Stimulated activated CD8-positive, alpha-beta memory T cell treated with anti-CD3 and anti-CD28 coated beads, Interleukin-2, amount 100 ng/mL, for 48 hours (primary cell): ENCODE results near the gene CRYGD.
A peak's percentile ranks its signal among the peaks of the same experiment; 100 is the strongest.
"Not testable (repeated sequence)": the region's sequence is repeated elsewhere in the genome, so short reads cannot be mapped to it uniquely, and the experiment has no call there.

ENCODE experiments used
- DNase-seq, 2 donors: peaks; one replicate each; pipeline ENCODE4 v3.0.0-alpha.2; 2020; ENCODE audit warnings: low read depth in 2 of 2

Gene CRYGD

DNA sequence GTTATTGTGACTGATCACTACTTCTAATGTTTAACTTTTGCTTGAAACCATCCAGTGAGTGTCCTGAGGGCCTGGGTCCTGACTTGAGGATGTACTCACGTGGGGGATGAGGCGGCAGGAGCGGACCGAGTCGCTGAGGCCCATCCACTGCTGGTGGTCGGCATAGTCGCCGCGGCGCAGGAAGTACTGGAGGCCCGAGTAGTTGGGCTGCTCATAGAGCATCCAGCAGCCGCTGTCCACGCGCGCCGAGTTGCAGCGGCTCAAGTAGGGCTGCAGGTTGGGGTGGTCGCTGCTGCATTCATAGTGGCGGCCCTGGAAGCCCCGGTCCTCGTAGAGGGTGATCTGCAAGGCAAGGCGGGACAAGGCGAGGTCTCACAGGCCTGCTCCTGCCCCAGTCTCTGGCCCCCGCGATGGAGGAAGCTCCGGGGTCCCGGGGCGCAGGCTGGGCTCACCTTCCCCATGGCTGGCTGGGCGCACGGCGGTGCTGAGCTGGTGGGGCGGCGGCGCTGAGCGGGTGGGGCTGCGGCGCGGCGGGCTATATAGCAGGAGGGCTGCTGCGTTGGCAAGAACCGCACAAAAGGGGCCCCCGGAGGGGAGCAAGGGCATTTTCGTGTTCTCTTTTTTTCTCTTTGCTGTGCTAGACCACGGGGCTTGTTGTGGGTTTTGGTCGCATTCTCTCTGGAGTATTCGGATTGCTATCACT lies at the start of gene CRYGD:
TSS of gene CRYGD (minus strand) at position 512 of the 703 bp plus-strand sequence. CDS start at position 461, 51 bp downstream.
- not testable (repeated sequence) for DNase-seq

DNA sequence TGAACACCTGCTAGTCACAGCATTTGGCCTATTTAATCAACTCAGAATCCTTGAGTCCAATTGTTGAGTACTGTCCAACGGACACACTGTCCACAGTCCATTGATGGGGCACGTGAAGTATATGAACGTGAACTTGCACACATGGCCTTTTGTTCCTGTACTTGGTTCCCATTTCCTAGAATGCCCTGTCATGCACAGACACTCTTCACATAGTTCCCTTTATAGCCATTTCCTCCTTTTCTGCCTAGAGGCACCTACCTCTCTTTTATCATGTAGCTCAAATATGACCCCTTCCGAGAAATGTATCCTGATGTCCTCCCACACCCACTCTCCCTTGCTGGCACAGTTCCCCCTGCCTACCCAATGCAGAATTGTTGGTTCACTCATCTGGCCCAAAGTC lies 47.8 kb upstream of the CRYGD start:
- no peak for DNase-seq

- DNase-seq: no peak
Observed at GRCh38 chr2:208164951-208165755, 40.8 kb upstream of the CRYGD start.

DNA sequence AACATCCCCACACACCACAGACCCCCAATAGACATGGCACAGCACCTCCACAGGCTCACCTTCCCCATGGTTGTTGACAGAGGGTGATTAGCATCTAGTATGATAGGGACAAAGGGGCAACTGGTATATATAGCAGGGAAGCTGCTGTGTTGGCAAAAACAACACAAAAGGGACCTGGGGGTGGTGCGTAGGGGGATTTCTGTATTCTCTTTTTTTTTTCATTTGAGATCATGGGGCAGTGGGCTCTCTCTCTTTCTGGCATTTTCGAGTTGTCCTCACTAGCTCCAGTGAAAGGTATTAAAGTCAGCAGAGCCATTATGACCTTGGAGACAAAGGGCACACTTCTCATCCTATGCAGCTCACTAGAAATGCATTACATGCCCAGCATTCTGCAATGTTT lies 39.2 kb upstream of the CRYGD start, which contains the start of gene CRYGA:
TSS of gene CRYGA (minus strand) at position 101 of the 400 bp plus-strand sequence. CDS start at position 68, 33 bp downstream.
- DNase-seq: no peak

- DNase-seq: no peak
Observed at GRCh38 chr2:208156439-208156838, 32.1 kb upstream of the CRYGD start.

DNA sequence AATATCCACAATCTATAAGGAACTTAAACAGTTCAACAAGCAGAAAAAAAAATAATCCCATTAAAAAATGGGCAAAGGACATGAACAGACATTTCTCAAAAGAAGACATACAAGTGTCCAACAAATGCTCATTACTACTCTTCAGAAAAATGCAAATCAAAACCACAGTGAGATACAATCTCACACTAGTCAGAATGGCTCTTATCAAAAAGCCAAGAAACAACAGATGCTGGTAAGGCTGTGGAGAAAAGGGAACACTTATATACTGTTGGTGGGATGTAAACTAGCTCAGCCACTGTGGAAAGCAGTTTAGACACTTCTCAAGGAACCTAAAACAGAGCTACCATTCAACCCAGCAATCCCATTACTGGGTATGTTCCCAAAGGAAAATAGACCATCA lies 28.8 kb upstream of the CRYGD start:
- DNase-seq: no peak

GRCh38 chr2:208150956-208151355 lies 26.6 kb upstream of the CRYGD start:
- DNase-seq: no peak

DNA sequence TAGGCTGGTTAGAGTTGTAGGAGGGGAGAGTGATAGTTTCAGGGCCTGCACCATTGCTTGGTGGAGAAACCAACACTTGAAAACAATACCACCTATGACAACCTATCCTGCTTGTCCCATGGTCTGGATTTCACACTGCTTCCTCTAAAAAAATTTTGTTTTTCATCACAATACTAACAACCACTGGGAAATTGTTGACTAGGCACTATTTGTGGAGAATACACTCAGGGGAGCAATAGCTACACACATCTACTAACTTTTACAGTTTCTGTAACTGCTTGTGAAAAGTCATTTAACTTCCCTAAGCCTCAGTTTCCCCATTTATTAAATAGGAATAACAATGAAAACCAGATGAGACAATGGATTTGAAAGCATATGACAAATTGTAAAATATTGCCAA lies 25.8 kb upstream of the CRYGD start:
- no peak for DNase-seq

DNA sequence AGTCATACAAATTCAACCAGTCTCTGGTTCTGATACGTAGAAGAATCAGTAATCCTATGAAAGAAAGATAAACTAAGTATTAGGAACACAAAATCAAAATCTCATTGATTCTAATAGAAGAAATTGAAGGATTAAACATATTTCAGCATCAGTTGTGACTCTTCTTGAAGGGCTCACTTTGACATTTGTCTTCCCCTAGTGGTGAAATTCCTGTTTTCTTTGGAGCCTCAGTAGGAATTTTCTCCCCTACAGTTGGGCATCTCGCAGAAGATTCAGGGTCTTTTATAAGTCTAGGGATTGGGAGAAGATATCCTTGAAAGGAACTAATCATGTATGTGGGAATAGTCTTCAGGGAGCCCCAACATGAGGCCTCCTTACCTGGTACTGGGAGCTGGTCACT lies 24.5 kb upstream of the CRYGD start:
- no peak for DNase-seq

- DNase-seq: no peak
Observed at GRCh38 chr2:208147759-208148158, 23.4 kb upstream of the CRYGD start.

DNA sequence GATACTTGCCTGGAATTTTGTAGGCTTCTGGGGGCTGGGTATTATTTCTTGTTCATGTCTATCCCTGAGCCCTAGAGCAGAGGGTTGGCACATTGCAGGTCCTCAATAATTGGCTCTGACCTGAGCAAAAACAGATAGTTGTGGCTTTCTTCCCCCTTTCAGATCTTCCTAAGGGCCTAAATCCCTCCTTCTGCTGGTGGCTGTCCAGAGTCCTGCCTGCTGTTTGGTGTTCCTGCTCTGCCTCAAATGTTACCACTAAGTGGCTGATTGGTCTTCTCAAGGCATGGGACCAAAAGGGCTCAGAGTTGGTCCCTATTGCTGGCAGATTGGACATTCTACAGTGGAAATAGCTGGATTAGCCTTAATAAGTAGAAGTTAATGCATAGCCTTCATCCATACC lies 22.7 kb upstream of the CRYGD start:
- DNase-seq: no peak

- no peak for DNase-seq
Observed at GRCh38 chr2:208146006-208146405, 21.7 kb upstream of the CRYGD start, which contains the start of gene CRYGB. CRYGB (minus strand) TSS chr2:208146158; CDS start chr2:208146120, 38 bp downstream.

DNA sequence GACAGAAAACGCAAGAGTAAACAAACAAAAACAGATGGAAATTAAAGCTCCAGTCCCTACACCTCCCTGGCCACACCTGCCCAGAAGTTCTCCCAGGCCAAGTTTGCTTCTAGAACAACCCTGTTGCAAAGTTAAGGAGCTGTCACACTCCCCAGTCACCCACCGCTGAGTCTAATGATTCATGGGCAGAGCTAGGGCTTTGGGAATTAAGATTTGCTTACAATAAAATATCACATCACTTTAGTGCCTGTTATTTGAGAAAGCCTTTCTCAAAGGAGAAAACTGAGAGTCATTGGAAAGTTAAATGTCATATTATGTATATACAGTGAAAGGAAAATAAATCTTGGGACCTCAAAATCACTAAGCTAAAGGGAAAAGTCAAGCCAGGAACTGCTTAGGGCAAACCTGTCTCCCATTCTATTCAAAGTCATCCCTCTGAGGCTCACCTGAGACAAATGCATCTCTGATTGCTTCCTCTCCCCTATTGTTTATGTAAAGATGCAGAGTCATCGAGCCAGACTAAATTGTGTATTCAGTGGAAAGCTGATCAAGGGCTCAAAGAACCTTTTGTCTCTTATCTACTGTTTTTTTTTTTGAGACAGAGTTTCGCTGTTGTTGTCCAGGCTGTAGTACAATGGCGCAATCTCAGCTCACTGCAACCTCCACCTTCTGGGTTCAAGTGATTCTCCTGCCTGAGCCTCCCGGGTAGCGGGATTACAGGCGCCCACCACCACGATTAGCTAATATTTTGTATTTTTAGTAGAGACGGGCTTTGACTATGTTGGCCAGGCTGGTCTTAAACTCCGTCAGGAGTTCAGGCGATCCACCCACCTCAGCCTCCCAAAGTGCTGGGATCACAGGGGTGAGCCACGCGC lies 18.8 kb upstream of the CRYGD start:
- DNase-seq: no peak

GRCh38 chr2:208142240-208142924 lies 18.1 kb upstream of the CRYGD start:
- DNase-seq: no peak

- DNase-seq: no peak
Observed at GRCh38 chr2:208139447-208139846, 15.1 kb upstream of the CRYGD start.

DNA sequence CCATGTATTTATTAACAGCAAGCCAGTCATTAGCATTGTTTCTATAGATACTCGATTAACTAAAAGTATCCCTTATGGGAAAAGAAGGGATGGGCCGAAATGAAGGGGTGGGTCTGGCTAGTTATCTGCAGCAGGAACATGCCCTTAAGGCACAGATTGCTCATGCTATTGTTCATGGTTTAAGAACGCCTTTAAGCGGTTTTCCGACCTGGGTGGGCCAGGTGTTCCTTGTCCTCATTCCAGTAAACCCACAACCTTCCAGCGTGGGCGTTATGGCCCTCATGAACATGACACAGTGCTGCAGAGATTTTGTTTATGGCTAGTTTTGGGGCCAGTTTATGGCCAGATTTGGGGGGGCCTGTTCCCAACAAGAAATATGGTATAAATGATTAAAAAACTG lies 14.0 kb upstream of the CRYGD start:
- DNase-seq: not testable (repeated sequence)

GRCh38 chr2:208136716-208137094 lies 12.4 kb upstream of the CRYGD start:
- no peak for DNase-seq

GRCh38 chr2:208135794-208136715 lies 11.7 kb upstream of the CRYGD start:
- DNase-seq: no peak

GRCh38 chr2:208134928-208135586 lies 10.7 kb upstream of the CRYGD start:
- DNase-seq: peak in 1 of 2 donors; percentile 1

DNA sequence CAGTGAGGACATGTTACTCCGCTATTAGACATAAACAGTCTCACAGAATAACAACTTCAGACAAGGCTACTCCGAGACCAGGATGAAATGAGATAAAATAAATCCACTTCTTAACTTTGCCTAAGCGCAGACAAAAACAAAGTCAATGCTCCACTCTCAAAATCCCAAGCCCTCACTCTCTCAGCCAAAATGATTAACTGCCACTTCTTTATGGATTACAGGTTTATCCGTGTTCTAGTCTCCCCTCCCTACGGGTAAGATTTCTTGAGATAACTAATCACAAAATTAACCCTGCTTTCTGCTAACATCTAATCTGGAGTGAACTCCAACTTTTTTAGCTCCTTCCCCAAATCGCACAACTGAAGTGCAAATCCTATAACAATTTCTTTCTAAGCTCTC lies 6.4 kb upstream of the CRYGD start:
- no peak for DNase-seq
